ENCODE measurements around the gene FAP. TPM values are rescaled to one million over a fixed set of nuclear protein-coding genes. Genes with fewer than 3 reads are reported as not detected.

FAP gene
- polyA plus RNA-seq, 3 donors, result 0.77 to 17.0 (median 1.7) TPM

GRCh38 chr2:162199913-162200312, 43.3 kb downstream of the FAP start:
- H3K27ac ChIP-seq (ENCODE audit: low read depth, low read length), result no peak overlapping the region
- 67 to 73% (median 70%) methylated on average over 1 of the region's 1 CpG for WGBS, 3 donors

DNA sequence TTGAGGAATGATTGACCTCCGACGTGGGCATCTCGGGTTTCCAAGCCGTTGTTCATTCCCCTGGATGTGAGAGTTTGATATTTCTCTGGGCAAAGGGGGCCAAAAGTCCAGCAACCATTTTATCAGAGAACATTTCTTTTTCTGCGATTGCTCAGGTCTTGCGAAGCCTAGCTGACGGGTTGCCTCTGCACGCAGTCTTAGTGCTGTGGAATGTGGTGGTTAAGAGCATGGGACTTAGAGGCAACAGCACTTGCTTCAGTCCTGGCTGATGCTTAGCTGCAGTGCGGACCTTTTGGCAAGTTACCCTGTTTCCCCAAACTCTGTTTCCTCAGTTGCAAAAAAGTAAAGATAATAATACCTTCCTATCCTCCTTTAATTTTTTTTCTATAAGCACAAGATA, 45.0 kb downstream of the FAP start:
- 83 to 90% (median 90%) methylated on average over 9 of the region's 9 CpGs for WGBS, 3 donors
- H3K27ac ChIP-seq (ENCODE audit: low read depth, low read length), result no peak overlapping the region

- no peak overlapping the region for H3K27ac ChIP-seq (ENCODE audit: low read depth, low read length)
- WGBS, 3 donors, result 90 to 94% (median 91%) methylated on average over 2 of the region's 2 CpGs
These were observed 46.0 kb downstream of the FAP start for GRCh38 chr2:162197069-162197825.

DNA sequence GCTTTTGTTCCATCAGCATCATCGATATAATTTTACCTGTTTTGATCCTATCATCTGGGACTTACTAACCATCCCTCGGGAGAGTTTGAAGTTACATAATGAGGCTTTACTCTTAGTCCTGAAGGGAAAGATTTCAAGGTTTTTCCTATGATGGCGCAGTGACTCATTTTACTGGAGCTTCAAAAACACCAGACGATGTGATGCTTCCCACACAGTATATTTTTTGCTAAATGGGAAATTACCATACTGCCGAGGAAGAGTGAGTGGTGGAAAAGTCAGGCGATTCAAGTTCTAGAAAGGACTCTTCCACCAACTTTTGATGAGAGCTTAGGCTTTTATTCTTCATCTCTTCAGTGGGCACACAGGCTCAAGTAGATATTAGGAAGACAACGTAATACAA, 46.6 kb downstream of the FAP start:
- H3K27ac ChIP-seq (ENCODE audit: low read depth, low read length), result no peak overlapping the region
- 91 to 93% (median 91%) methylated on average over 7 of the region's 7 CpGs for WGBS, 3 donors

- 70 to 71% (median 71%) methylated on average over 3 of the region's 3 CpGs for WGBS, 3 donors
These were observed 54.8 kb downstream of the FAP start for GRCh38 chr2:162188451-162188850.

DNA sequence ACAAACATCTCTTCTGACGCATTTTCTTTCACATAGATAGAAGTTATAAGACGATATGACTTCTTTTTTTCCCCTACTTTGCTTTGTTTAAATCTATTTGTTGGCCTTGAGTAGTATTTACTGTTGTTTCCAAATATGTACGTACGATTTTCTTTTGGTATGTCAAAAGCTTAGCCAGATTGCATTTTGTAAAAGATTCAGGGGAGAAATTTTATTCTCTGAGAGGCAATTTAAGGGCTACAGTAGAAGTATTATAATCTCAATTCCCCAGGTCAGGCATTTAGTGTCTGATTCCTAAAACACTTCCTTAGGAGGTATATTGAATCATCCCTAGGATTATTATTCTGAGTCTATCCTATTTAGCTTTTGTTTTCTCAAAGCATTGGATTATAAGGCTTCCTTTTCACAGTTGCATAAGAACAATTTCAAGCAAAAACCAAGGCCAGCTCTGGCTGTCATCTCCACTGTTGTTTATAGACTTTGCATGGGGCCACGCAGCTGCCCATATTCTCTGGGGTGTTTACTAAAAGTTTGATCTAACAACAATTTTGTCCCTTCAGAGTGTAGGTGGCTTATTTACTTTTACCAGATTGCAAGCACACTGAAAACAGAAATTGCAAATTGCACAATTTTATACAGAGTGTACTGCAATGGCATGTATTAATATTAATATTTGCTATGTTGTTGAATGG, 57.6 kb downstream of the FAP start:
- H3K27ac ChIP-seq (ENCODE audit: low read depth, low read length), result no peak overlapping the region
- WGBS, 3 donors, result 51 to 86% (median 77%) methylated on average over 5 of the region's 5 CpGs

More at GRCh38 chr2:162188451-162188850, 54.8 kb downstream of the FAP start:
- H3K27ac ChIP-seq (ENCODE audit: low read depth, low read length), result no peak overlapping the region

DNA sequence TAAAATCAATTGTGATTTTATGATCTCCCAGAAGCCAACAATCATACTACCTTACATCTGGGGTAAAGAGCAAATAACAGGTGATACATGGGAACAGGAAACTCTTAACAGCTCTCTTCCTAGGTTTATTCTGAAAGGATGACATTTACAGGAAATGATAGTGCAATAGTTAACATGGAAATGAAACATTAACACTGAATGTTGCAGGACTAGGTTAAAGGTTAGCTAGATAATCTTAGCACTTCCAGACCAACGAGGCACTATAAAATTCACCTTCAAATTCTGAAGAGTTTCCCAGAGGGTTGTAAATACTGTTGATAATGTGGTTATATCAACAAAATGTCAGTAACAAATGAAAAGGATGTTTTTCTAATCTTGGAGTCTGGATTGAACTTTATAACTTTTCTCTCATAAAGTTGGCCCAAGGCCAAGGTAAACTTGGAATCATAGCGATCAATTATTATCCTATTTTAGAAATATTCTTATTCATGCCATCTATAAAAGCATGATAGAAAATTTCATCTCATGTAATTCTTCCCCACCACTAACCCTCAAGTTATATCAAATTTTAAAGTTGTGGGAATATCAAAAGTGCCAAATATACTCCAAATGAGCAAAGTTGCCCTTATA, 58.3 kb downstream of the FAP start:
- WGBS, 3 donors, result 27 to 57% (median 37%) methylated on average over 2 of the region's 2 CpGs
- no peak overlapping the region for H3K27ac ChIP-seq (ENCODE audit: low read depth, low read length)

DNA sequence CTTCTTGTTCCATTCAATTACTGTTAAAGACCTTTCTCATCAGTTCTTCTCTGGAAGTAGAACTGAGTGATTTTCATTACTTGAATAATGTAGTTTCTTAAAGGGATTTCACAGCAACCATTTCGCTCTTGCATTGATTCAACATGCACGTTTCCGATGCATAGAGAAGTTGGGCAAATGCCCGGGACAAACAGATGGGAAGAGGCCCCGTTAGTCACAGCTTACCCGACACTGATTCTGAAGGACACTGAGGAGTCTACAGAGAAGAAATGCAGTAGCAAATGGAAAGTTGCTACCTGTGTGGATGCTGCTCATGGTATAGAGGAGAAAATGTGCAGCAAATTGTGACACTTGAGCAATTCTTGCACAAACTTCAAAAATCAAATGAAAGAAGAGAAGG, 58.9 kb downstream of the FAP start:
- 81 to 92% (median 88%) methylated on average over 6 of the region's 6 CpGs for WGBS, 3 donors
- H3K27ac ChIP-seq (ENCODE audit: low read depth, low read length), result no peak overlapping the region

GRCh38 chr2:162182395-162182794, 60.9 kb downstream of the FAP start:
- 89 to 95% (median 89%) methylated on average over 2 of the region's 2 CpGs for WGBS, 3 donors
- no peak overlapping the region for H3K27ac ChIP-seq (ENCODE audit: low read depth, low read length)

DNA sequence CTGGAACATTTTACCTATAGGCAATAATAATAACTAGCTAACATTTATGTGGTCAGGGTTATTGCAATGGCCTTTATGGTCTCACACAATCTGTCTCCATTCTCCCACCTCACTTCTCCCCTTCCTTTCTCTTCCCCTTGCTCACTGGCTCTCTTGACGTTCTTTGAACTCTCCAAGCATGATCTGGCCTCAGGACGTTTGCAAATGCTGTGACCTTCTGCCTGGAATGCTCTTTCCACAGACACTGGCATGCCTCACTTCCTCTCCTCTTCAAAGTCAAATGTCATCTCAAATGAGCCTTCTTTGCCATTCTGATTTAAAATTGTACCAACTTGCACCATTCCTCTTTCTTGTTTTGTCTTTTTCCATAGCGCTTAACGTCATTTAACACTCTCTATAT, 65.9 kb downstream of the FAP start:
- 62 to 78% (median 76%) methylated on average over 4 of the region's 4 CpGs for WGBS, 3 donors
- no peak overlapping the region for H3K27ac ChIP-seq (ENCODE audit: low read depth, low read length)

GRCh38 chr2:162175714-162176113, 67.5 kb downstream of the FAP start:
- WGBS, 3 donors, result 22 to 38% (median 27%) methylated on average over 3 of the region's 3 CpGs
- H3K27ac ChIP-seq (ENCODE audit: low read depth, low read length), result no peak overlapping the region

DNA sequence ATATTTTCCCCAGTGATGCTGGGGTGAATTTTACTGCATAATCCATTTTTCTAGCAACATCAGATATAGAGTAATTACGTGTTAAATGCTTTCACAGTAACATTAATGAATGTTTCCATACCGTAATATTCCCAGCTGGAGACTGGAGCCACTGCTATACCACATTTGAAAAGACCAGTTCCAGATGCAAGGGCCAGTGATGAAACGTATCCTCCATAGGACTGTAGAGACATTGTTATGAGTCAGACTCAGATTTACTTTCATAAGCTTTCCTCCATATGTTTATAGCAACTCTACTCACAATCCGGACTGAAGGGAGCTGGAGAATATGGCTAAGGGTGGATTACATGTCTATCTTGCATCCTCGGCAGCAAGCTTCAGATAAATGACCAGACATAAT, 68.5 kb downstream of the FAP start:
- WGBS, 3 donors, result 84 to 92% (median 88%) methylated on average over 5 of the region's 5 CpGs
- no peak overlapping the region for H3K27ac ChIP-seq (ENCODE audit: low read depth, low read length)

DNA sequence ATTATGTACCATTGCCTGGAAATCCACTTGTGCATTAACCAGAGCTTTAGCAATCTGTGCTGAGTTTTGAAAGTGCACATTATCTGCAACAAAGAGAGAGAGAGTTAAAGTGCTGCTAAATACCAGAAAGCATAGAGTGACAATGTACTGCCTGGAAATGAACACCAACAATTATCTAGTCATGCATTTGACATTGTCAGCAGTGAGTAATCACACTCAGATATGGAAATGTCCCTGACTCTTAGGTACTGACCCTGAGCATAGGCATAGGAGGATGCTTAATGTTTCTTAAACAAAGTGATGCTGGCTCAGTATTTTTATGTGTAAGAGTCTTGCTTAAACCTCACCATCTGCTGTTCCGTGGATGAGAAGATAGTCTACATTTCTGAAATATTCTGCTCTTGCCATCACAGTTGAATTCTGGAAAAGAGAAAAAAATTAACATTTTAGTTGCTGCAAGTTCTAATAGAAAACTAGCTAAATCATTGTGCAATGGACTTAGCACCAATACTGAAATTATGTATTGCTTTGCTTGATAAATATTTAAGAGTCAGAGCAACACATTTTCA, 70.4 kb downstream of the FAP start:
- no peak overlapping the region for H3K27ac ChIP-seq (ENCODE audit: low read depth, low read length)
- 75 to 97% (median 79%) methylated on average over 1 of the region's 1 CpG for WGBS, 3 donors

DNA sequence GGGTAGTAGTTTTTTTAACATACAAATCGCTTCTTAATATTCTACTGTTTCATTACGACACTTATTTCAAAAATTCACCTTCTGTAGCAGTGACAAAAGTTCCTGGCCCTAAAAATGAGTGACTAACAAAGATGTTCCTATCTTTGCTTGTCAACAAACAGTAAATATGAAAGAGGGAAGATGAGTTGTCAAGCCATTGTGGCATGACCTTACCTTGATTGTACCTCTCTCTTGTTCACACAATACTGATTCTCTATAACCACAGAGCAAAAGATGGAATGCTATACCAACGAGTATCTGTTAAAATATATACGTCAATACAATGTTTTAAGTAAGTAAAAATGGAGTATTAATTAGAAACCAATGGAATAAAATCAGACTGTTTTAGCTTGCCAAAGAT, 76.5 kb downstream of the FAP start:
- 80 to 98% (median 94%) methylated on average over 4 of the region's 4 CpGs for WGBS, 3 donors
- H3K27ac ChIP-seq (ENCODE audit: low read depth, low read length), result no peak overlapping the region

DNA sequence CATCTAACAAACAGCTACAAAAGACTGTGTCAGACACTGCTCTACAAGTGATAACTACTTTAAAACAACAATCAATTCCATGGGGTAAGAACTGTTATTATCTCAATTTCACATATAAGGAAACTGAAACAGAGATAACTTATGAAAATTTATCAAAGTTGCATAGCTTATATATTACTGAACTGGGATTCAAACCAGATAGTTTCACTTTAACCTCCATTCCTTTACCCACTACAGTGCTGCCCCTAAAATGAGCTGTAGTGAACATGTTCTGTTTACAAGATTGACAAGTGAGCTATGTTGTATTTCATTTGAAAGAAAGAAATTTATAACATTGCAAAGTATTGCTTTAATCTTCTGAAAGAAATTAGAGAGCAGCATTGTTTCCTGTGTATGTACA, 77.1 kb downstream of the FAP start:
- no peak overlapping the region for H3K27ac ChIP-seq (ENCODE audit: low read depth, low read length)

- 54 to 76% (median 58%) methylated on average over 2 of the region's 2 CpGs for WGBS, 3 donors
- H3K27ac ChIP-seq (ENCODE audit: low read depth, low read length), result no peak overlapping the region
These were observed 78.4 kb downstream of the FAP start for GRCh38 chr2:162164802-162165201.

DNA sequence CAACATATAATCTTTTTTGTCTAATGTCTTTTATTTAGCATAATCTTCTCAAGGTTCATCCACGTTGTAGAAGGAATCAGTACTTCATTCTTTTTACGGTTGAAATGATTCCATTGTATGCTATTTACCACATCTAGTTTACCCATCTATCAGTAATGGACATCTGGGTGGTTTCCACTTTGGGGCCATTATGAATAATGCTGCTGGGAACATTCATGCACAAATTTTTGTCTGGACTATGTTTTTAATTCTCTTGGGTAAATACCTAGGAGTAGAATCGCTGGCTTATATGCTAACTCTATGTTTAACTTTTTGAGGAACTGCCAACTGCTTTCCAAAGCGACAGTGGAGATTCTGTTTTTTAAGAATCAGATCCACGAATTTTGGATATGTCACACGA, 83.8 kb downstream of the FAP start:
- 76 to 86% (median 86%) methylated on average over 6 of the region's 6 CpGs for WGBS, 3 donors
- no peak overlapping the region for H3K27ac ChIP-seq (ENCODE audit: low read depth, low read length)

GRCh38 chr2:162156149-162156548, 87.1 kb downstream of the FAP start:
- no peak overlapping the region for H3K27ac ChIP-seq (ENCODE audit: low read depth, low read length)
- 70 to 82% (median 76%) methylated on average over 3 of the region's 3 CpGs for WGBS, 3 donors

- no peak overlapping the region for H3K27ac ChIP-seq (ENCODE audit: low read depth, low read length)
- 75 to 87% (median 86%) methylated on average over 3 of the region's 3 CpGs for WGBS, 3 donors
These were observed 88.2 kb downstream of the FAP start for GRCh38 chr2:162155093-162155492.

All from adipose tissue (tissue), 3 donors.